NCI-H128 (cell line): ENCODE measurements around the gene ARMH4.
A peak's percentile ranks its signal among the peaks of the same experiment; 100 is the strongest.

ENCODE experiments used
- DNase-seq: peaks from one replicate; lab custom pipeline; 2025; ENCODE audit not compliant: unreplicated experiment; lab: John Stamatoyannopoulos, UW

ARMH4 gene, protein sequence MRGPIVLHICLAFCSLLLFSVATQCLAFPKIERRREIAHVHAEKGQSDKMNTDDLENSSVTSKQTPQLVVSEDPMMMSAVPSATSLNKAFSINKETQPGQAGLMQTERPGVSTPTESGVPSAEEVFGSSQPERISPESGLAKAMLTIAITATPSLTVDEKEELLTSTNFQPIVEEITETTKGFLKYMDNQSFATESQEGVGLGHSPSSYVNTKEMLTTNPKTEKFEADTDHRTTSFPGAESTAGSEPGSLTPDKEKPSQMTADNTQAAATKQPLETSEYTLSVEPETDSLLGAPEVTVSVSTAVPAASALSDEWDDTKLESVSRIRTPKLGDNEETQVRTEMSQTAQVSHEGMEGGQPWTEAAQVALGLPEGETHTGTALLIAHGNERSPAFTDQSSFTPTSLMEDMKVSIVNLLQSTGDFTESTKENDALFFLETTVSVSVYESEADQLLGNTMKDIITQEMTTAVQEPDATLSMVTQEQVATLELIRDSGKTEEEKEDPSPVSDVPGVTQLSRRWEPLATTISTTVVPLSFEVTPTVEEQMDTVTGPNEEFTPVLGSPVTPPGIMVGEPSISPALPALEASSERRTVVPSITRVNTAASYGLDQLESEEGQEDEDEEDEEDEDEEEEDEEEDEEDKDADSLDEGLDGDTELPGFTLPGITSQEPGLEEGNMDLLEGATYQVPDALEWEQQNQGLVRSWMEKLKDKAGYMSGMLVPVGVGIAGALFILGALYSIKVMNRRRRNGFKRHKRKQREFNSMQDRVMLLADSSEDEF

DNA sequence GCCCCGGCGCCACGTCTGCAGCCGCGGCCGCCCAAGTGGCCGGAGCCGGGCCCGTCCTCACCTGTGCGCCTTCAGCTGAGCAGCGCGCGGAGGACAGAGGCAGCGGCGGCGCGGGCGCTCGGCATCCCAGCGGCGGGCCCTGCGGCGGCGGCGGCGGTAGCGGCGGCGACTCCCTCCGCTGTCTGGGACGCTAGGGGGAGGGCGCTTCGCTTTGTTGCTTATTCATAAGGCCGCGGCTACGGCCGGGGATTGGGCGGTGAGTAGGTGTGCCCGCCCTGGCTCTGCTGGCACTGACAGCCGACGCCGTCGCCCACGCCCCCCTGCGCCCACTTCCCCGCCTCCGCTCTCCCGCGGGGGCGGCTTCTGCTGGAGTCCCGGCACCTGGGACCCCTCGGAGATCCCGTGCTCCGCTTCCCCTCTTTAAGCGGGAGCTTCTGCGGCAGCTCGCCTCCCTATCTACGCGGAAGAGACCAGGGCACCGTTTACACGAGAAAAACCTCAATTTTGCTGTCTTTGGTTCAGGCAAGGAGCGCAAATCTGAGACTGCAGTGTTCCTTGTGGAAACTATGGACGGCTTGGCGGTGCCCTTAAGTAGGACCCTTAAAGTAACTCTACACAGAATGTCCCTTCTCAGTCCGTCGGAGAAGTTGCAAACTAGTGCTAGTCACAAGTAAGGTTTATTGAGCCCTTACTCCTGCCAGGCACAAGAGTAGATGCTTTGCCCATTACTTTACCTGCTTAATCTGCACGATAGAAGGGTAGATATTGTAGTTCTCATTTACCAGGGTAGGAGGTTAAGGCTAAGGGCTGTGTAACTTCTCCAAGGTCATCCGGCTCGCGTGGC, at the start of gene ARMH4:
Gene ARMH4 (minus strand): TSS at position 200 of the 844 bp plus-strand sequence. CDS start 12,855 bp downstream, outside the sequence.
- DNase-seq, result peak; percentile 77

DNA sequence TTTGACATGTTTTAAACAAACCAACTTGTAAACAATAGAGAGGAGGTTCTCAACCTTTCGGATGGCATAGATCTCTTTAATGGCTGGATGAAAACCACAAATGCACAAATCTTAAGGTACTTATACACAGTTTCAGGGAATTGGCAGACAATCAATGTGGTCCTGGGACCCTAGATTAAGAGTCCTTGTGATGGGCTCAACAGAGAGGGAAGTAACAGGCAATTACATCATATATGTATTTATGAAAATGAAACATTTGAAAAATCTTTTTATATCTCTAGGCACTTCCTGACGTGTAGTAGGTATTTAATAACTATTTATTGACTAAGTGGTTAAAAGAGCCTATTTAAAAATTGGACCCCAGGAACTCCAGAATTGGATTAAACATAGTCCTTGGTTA, 48.8 kb upstream of the ARMH4 start:
- DNase-seq, result no peak

DNA sequence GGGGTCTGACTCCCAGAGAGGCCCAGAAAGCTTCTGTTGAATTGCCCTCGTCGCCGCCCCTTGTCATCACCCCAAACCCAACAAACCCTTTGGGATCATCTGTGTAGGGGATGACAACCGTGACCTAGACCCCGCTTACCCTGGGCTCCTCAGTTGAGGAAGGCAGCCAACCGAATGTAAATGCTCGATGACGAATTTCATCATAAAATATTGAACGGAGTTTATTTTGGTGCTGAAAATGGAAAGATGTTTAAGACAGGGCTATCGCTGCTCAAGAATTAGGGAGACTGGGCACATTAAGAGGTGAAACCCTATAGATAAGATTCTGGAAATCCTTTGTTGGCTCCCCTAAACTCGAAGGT, 48.4 kb upstream of the ARMH4 start:
- DNase-seq, result no peak

DNA sequence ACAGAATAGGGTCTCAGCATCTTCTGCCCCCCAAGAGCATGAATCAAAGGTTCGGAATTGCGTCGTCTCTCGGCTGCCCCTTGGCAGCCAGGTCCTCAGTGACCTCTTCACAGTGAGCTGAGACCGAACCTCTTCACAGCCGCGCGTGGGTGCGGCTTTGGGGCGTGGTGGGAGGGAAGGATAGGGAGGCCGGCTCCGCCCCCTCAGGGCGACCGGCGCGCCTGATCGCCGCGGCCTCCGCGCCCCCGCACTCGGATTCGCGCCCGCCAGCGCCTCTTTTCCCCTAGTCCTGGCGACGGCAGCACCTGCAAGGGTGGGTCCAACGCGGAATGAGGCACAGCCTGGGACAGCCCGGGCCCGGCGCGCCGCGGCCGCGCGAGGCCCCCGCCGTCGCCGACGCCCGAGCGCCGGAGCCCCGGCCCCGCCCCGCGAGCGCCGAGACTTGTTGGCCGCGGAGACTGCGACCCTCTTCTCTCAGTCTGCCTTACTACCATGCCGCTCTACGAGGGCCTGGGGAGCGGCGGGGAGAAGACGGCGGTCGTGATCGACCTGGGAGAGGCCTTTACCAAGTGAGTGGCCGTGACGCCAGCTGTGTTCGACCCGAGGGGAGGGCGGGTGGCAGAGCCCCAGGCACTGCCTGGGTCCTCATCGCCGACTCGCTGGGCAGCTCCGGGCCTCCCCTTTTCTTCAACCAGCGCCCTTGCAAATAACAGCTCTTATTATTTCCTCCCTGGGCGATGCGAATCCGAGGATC, 47.9 kb upstream of the ARMH4 start, which contains the start of gene ACTR10:
Gene ACTR10 (plus strand): TSS at position 424 of the 754 bp plus-strand sequence. CDS start 69 bp downstream, at position 493.
- peak; percentile 89 for DNase-seq

DNA sequence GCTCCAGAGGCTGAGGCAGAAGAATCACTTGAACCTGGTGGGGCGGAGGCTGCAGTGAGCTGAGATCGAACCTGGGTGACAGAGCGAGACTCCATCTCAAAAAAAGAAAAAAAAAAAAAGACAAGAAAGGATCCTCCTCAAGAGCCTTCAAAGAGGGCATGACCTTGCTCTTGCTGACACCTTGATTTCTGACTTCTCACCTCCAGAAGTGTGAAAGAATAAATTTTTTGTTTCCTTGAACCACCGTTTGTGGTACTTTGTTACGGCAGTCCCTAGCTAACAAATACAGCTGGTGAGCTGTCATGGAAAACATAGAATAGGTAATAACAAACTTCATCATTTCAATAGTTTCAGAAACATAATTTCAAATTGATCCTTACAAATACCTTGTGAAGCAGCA, 46.1 kb upstream of the ARMH4 start:
- no peak for DNase-seq

DNA sequence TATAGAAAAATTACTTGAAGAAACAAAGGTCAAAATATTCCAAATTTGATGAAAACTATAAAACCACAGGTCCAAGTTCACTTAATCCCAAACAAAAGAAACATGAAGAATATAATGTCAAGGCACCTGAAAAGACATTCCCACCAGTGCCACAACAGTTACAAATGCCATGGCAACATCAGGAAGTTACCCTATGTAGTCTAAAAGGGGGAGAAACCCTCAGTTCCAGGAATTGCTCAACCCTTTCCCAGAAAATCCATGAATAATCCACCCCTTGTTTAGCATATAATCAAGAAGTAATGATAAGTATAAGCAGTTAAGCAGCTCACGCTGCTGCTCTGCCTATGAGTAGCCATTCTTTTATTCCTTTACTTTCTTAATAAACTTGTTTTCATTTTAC, 44.2 kb upstream of the ARMH4 start:
- no peak for DNase-seq

DNA sequence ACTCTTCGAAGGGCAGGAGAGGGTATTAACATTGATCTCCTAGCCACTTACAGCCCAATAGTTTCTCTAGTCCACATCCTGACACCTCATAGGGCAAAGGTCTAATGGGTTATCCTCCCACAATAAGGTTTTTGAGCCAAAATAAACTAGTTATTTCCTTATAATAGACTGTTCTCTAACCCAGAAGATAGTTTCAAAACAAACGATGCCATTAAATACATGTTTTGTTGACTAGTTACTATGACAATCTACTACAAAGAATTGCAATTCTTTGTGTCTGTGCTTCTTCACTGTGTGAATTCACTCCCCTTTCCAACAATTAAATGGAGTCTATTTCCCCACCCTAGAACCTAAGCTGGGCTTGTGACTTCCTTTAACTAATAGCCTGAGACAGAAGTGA, 41.5 kb upstream of the ARMH4 start:
- no peak for DNase-seq

DNA sequence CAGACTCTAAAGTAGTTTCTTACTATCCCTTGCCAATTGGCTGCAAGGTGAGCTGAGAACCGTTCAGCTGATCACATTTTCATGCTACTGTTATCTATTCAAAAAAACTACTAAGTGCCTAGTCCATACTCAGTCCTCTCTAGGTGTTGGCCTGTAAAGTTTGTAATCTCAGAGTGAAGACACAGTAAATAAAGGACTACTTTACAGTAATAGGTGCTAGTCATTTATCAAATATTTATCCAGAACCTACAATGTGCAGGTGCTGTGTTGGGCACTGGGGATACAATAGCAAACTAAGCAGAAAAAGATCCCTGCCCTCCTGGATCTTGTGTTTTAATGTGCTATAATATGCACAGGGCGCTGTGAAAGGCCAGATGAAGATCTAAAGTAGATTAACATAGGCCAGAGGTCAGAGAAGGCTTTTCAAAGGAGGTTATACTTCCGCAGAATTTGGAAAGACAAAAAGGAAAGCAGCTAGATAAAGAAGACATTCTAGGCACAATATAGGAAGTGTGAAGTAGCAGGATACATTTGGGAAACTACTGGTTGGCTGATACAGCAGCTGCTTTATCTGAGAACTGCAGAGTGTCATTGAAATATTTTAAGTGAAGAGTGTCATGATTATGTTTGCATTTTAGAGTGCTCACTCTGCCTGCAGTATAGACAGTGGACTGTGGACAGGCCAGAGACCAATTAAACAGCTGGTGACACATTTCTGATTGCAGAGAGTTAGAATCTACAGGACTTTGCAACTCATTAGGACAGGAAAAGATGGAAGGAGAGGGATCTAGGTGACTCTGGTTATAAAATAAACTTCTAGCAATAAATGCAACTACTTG, 40.0 kb upstream of the ARMH4 start:
- no peak for DNase-seq

DNA sequence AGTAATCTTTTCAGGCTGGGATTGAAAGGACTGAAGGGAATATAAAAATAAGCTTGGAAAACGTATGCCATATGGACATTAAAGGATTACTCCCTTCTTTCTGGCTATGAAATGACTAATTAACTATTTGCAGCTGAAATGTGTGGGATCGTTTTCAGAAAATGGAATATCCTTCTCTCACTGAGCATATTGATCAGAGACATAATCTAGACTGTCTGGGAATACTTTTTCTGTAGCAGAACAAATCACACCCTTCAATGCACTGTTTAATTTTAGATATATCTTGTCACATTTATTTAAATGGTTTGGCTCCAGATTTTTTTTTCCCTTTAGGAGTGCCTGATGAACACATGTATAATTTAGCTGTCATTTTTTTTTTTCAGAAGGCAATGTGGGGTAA, 37.2 kb upstream of the ARMH4 start:
- no peak for DNase-seq

DNA sequence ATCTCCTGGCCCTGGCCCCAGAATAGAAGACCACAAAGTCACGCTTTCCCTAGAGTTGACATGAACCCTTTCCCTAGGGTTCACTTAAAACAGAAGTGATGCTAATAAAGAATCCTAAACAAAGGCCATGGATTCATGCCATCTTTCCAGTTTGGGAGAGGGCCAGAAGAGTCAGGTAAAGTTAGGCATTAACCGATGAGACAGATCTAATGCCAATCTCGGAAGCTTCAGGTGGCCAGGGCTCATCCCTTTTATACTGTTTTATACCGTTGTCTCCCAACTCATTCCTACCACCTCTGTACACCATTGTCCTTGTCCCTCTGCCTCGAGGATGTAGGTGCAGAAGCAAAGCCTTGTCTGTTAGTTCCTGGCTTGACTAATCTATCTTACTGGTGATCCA, 25.1 kb upstream of the ARMH4 start:
- no peak for DNase-seq

DNA sequence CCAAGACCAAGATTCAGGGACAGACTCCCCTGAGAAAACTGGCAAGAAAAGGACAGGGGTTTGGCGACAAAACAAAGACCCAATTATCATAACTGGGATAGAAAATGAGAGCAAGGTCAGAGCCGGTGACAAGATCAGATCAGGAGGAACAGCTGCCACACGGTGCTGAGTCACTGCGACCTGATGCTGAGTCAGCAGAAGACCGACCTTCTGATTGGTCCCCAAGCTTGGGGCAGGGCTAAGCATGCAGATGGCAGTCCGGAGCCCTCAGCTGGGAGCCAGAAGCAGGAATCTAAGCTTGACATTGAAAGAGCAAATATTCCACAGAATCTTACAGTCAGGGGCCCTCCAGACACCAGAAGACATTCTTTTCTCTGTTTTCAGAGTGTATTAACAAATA, 19.1 kb upstream of the ARMH4 start:
- peak; percentile 14 for DNase-seq

DNA sequence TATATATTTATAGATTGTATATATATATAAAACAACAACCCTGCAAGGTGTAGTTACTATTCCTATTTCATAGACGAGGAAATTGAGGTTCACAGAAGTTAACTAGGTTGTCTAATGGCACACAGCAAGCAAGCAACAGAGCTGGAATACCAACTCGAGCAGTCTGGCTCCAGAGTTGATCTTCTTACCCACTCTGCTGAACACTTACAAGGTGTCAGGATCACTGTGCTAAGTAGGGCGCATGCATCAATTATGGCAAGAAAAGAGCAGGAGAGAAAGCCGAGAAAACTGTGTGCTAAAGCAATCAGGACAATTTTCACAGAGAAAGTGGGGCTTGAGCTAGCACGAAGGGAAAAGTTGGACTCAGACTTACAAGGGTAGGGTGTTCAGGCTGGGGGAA, 15.9 kb upstream of the ARMH4 start:
- no peak for DNase-seq

DNA sequence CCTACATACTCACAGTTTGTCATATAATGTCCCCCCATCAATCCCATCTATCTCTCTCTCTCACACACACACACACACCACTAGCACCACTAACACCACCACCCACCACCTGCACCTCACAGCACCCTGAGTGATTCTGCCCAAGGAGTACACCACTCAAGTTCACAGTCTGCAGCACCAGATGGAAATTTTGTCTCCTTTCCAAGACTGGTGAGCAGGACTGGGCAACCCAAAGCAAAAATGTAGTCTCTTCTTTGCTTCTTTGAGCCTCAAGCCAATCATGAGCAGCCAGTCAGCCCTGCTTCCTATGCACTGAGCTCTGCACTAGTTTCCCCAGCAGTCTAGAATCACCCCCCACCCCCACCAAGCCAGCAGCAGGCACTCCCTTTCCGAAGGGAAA, 15.0 kb upstream of the ARMH4 start:
- DNase-seq, result no peak

DNA sequence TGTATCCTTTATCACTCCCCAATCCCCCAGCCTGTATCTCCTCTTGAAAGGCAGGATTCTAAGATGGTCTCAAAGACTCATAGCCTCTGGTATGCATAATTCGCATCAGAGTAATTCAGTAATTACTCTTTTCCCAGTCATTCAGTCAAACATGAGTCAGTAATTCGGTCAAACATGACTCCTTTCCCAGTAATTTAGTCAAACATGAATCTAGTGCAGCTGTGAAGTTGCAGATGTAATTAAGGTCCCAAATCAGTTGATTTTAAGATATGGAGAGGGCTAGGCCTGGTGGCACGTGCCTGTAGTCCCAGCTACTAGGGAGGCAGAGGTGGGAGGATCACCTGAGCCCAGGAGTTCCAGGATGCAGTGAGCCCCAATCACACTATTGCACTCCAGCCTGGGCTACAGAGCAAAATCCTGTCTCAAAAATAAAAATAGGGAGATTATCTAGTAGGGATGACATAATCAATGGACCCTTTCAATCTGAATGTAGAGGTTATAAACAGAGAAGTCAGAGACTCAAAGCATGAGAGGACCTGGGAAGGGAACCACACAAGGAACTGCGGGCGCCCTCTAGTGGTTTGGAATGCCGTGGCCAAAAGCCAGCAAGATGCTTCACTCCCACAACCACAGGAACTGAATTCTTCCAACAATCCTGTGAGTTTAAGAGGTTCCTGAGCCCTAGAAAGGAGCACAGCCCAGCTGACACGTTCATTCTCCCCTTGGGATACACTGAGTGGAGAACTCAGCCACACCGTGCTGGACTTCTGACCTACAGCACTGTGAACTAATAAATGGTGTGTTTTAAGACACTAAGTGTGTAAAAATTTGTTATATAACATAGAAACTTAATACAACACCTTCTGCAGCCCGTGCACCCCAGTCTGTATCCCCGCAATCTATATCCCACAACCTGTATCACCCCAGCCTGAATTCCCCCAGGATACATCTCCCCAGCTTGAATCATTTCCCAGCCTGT, 14.3 kb upstream of the ARMH4 start:
- DNase-seq, result peak; percentile 68

DNA sequence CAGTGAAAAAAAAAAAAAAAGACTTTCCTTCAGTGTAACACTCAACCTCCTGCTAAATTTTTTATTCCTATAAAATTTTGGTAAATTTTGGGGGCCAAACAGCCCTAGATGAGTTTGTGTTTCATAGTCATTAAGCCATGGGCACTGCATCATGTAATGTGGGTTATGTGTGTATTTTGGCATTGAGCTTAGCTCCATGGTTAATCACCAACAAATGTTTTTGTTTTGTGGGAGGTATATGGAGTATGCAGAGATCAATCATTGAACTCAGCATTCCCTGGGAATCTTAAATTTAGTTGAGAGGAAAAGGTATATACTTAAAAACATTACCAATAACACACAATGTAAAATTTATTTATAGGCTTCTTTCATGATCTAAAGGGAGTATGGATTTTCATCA, 8.5 kb upstream of the ARMH4 start:
- DNase-seq, result no peak

DNA sequence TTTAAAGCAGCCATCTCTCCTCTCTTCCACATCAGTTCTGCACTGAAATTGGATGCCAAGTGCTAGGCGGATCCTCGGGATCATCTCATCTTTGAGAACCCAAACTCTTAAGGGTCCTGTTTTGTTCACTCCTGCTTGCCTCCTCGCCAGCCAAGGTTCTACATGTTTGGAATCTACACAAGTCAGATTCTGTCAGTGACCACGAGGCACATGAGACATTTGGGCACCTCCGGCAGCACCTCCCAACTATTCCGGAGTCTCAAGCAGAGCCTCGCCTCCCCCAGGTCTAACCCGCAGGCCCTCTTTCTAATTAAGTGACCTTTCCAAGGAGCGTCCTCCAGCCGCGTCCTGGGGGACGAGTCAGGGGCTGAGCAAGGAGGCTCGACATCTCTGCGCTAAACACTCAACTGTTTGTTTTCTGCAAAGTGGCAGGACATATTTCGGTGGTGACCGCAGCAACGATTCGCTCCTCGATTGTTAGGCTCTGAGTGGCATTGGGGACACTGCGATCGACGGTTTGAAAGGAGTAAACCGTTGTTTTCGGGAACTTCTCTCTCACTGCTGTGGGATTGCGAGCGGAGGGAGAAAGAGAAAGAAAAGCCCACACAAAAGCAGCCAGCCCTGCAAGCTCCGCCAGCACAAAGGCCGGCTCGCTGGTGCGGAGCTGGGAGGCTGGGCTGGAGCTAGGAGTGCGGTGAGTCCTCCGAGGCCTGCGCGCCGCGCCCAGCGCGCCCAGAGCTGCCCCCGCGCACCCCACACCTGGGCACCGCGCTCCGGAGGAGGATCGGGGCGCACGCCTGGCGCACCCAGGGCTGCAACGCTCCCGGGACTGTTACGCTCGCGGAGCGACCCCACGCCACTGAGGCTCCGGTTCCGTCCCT, 640 bp downstream of the ARMH4 start:
- peak; percentile 13 for DNase-seq

DNA sequence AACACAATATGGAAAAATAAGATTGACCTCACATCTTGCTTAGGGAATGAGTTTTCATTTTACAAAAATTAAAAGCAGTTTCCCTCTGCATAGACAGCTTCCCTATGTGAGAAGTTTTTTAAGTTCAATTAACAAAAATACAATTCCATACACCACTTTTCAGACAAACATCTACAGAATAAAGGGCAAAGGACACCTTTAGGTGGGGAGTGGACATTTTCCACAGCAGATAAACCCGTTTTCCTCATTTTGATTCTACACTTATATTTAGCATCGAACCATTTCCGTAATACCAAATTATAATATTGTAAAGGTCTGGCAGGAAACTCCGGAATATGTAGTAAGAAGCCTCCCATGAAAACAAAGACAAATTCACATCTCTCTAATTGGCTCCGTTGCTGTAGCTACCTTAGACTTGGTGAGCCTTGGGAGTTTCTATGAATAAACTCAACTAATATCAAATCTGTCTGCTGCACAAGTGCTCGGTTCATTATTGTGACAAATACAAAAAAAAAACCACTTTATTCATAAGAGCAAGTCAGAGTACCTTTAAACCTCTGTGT, 1.7 kb downstream of the ARMH4 start:
- no peak for DNase-seq
